AG04450 (cell line): ENCODE measurements around the gene SLC4A3. TPM values are rescaled to one million over a fixed set of nuclear protein-coding genes. Genes with fewer than 3 reads are reported as not detected.

Experiments
- CTCF ChIA-PET: fragments of 300-600, 350-600 bp; formaldehyde crosslinking; extraction: SDS; loops from one replicate; lab custom pipeline; 2022; ENCODE audit warnings: antibody characterized with exemption, inconsistent platforms; lab: Charles Lee
- POLR2A ChIA-PET: fragments of 350-600 bp; formaldehyde crosslinking; extraction: SDS; loops from one replicate; lab custom pipeline; 2021; ENCODE audit warnings: antibody characterized with exemption, inconsistent platforms; lab: Yijun Ruan, JAX
- DNase-seq: peaks from one replicate; pipeline ENCODE4 v3.0.0-alpha.2; 2011; ENCODE audit warnings: low read depth, low spot score
- H3K27ac ChIP-seq: one replicate; pipeline ENCODE4 v1.5.1; 2012; ENCODE audit warnings: low read depth, low read length, control low read depth
- H3K27me3 ChIP-seq: one replicate; pipeline ENCODE4 v1.6.0; 2012; ENCODE audit warnings: low read length; ENCODE audit not compliant: control insufficient read depth, insufficient read depth
- H3K4me3 ChIP-seq: 2 replicates; pipeline ENCODE4 v1.5.1; 2011; ENCODE audit warnings: mild to moderate bottlenecking, low read depth, low read length, control low read depth
- H3K9me3 ChIP-seq: 2 replicates; pipeline ENCODE4 v1.5.1; 2012; ENCODE audit warnings: low read length; ENCODE audit not compliant: control insufficient read depth, insufficient read depth
- polyA plus RNA-seq: library from polyadenylated mRNA; depleted of rRNA; stranded (reverse); fragments of >200 nt; gene quantifications from 2 replicates; pipeline ENCODE4 v1.2.3, GENCODE V29; 2011
- TF ChIP-seq, protein P1 (sequence below): IDR thresholded peaks from 2 replicates; pipeline ENCODE4 v1.5.1; 2011; ENCODE audit warnings: low read depth, low read length, control low read depth, inconsistent platforms

SLC4A3 gene
- polyA plus RNA-seq, 1 experiment, result 3.3 TPM

DNA sequence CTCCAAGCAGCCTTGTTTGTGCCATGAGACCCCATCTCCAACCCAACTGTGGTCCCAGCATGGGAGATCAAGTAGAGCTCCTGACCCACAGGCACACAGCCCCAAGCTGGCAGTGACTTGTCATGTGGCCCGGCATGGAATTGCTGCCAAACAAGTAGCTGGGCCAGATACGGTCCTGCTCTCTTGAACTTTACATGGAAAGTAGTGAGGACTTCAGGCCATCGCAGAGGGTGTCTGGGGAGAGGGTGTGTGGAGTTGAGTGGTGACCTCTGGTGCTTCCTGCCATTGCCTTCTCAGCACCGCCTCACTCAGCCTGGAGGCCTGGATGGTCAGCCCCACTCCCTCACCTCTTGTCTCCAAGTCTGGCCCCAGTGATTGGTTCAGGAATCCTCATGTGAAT, 10.9 kb upstream of the SLC4A3 start:
- TF ChIP-seq, protein P1, sequence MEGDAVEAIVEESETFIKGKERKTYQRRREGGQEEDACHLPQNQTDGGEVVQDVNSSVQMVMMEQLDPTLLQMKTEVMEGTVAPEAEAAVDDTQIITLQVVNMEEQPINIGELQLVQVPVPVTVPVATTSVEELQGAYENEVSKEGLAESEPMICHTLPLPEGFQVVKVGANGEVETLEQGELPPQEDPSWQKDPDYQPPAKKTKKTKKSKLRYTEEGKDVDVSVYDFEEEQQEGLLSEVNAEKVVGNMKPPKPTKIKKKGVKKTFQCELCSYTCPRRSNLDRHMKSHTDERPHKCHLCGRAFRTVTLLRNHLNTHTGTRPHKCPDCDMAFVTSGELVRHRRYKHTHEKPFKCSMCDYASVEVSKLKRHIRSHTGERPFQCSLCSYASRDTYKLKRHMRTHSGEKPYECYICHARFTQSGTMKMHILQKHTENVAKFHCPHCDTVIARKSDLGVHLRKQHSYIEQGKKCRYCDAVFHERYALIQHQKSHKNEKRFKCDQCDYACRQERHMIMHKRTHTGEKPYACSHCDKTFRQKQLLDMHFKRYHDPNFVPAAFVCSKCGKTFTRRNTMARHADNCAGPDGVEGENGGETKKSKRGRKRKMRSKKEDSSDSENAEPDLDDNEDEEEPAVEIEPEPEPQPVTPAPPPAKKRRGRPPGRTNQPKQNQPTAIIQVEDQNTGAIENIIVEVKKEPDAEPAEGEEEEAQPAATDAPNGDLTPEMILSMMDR, result no peak
- ChIA-PET CTCF (interaction anchor here (1.0 kb wide), 1 partner anchor 73 kb away, joined by 3 read pairs; no protein-coding TSS in a partner anchor), POLR2A (no interaction called here)
- Histone ChIP-seq H3K27me3 (peaks cover 2% of the 10 kb centered on the region), H3K4me3 (no peak overlapping the region), H3K9me3 (no peaks in the 10 kb centered on the region), H3K27ac (no peak overlapping the region)
- no peak for DNase-seq

DNA sequence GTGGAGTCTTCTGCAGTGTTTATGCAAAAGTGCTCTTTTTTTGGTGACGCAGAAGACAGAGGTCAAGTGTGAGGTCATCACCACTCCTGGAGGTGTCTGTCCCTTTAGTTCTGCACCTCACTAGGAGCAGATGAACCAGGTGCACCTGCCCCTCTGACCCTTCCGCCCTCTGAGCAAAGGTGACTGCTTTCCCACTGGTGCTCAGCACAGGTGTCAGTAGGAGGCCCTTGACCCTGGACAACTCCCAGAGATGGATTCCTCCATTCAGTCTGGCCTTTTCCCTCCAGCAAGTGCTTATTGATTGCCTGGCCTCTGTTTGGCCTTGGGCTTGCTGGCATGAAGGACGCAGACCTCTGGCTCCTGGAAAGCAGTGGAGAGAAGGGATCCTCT, 8.7 kb upstream of the SLC4A3 start:
- ChIA-PET CTCF (interaction anchor here (1.1 to 2.0 kb wide), 2 partner anchors 12 to 23 kb away, joined by 3 to 6 read pairs; no protein-coding TSS in a partner anchor), POLR2A (interaction anchor here (0.6 kb wide), 1 partner anchor 71 kb away, joined by 3 read pairs; no protein-coding TSS in a partner anchor)
- no peak overlapping the region for H3K4me3 ChIP-seq
- no peak for DNase-seq
- H3K27me3 ChIP-seq, result peaks cover 11% of the 10 kb centered on the region
- TF ChIP-seq, protein P1, result no peak
- no peaks in the 10 kb centered on the region for H3K9me3 ChIP-seq
- no peak overlapping the region for H3K27ac ChIP-seq

DNA sequence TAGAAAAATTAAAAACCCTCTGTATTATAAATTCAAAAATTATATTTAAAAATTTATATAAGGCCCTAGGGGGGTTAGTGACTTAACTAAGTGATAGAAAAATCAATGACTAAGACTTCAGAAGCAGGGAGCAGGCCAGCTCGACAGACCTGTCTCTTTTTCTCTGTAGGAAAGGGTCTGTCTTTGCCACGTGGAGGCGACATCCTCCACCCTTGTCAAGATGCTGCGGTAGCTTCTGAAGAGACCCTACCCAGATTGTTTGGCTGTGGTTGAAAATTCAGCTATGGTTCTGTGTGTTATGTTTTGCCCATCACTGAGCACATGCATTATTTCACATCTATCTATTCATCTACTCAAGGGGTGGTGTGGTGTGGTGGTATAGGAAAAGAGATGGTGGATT, 8.2 kb upstream of the SLC4A3 start:
- POLR2A ChIA-PET, result interaction anchor here (0.6 kb wide), 1 partner anchor 71 kb away, joined by 3 read pairs; no protein-coding TSS in a partner anchor
- Histone ChIP-seq H3K27me3 (peaks cover 12% of the 10 kb centered on the region), H3K27ac (no peak overlapping the region), H3K4me3 (no peak overlapping the region), H3K9me3 (no peaks in the 10 kb centered on the region)
- TF ChIP-seq, protein P1, result no peak
- CTCF ChIA-PET, result interaction anchor here (0.6 to 2.0 kb wide), 4 partner anchors 12 to 78 kb away, joined by 3 to 6 read pairs (median 4); no protein-coding TSS in a partner anchor
- no peak for DNase-seq

DNA sequence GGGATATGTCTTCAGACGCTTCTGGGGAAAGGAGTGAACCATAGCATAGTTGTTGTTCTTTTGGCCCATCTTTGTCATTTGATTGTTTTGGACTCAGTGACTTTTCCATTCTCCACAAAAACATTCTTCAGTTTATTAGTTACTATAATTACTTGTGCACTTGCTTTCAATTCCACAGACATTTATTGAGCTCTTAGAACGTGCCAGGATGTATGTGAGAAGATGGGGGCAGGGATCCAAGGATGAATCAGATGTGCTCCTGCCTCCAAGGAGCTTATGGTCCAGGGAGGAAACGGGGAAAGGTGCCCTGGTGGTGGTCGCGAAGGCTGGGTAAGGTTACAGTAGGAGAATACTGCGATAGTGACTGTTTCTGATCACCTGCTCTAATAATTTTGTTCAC, 6.9 kb upstream of the SLC4A3 start:
- Histone ChIP-seq H3K9me3 (no peaks in the 10 kb centered on the region), H3K27me3 (peaks cover 18% of the 10 kb centered on the region), H3K27ac (no peak overlapping the region), H3K4me3 (no peak overlapping the region)
- TF ChIP-seq, protein P1, result no peak
- no peak for DNase-seq
- POLR2A ChIA-PET, result interaction anchor here (1.1 kb wide), 1 partner anchor 8 kb away, joined by 3 read pairs; no protein-coding TSS in a partner anchor
- CTCF ChIA-PET, result interaction anchor here (0.8 to 2.0 kb wide), 4 partner anchors 14 to 69 kb away, joined by 3 to 6 read pairs (median 4); no protein-coding TSS in a partner anchor

DNA sequence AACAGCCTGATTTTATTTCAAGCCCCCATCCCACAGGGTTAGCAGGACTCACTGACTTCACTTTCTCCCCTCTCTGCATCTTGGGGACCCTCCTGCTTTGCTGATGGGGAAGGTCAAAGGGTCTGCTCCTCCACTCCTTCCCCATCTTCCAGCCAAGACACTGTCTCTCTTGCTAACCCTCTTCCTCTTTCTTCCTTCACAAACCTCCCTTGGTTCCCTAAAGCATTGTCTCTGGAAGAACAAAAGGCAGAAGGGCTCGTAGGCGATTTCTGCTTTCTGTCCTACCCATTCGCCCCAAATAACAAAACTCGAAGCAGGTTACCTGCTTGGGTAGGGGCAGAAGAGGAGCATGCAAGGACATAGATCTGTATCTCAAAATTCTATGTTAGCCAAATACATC, 5.5 kb upstream of the SLC4A3 start:
- POLR2A ChIA-PET, result no interaction called here

More for the DNA sequence above, 5.5 kb upstream of the SLC4A3 start:
- no peak overlapping the region for H3K27ac ChIP-seq
- no peaks in the 10 kb centered on the region for H3K9me3 ChIP-seq
- DNase-seq, result no peak
- CTCF ChIA-PET, result no interaction called here
- TF ChIP-seq, protein P1, result no peak
- no peak overlapping the region for H3K4me3 ChIP-seq
- H3K27me3 ChIP-seq, result peaks cover 22% of the 10 kb centered on the region
